ENCODE measurements around the gene ZNF84. TPM values are rescaled to one million over a fixed set of nuclear protein-coding genes. Genes with fewer than 3 reads are reported as not detected.

The ZNF84 gene
- total and polyA plus RNA-seq, 9 of the 15 experiments (the other 6 are each of a cell fraction or from before 2014, with no cell fraction given), result 8.8 to 24.3 (median 12.1) TPM

GRCh38 chr12:133080368-133081158 lies 43.3 kb downstream of the ZNF84 start, which contains the start of gene ZNF140 (continued):
- TF ChIP-seq ZBTB12 (CRISPR knock-in tag; IDR thresholded peaks at IDR 0.05), result peak; percentile 93
- no peak for TF ChIP-seq MCM5 (IDR thresholded peaks at IDR 0.05; ENCODE audit: low read depth)
- TF ChIP-seq ARID2 (IDR thresholded peaks at IDR 0.05), result no peak
- TF ChIP-seq FOXK2 (conservative IDR thresholded peaks at IDR 0.05 in 1 of 2, IDR thresholded peaks at IDR 0.05 in 1 of 2; ENCODE audit: low read depth in 2 of 2), result peak; percentile 26 to 45; a peak in 2 of 4 replicates
- peak; percentile 92 for TF ChIP-seq KLF13 (tag; IDR thresholded peaks at IDR 0.05; ENCODE audit: borderline replicate concordance, low read depth)
- no peak; the same call in 1 of the 2 replicates for TF ChIP-seq TARDBP (IDR thresholded peaks at IDR 0.05)
- TF ChIP-seq HDAC8 (tag; IDR thresholded peaks at IDR 0.05), result no peak
- TF ChIP-seq KDM5B (IDR thresholded peaks at IDR 0.05; ENCODE audit: insufficient replicate concordance, low read depth, low read length), result peak; percentile 78
- no peak for TF ChIP-seq ZNF316 (IDR thresholded peaks at IDR 0.05)
- TF ChIP-seq ZNF212 (CRISPR knock-in tag; IDR thresholded peaks at IDR 0.05), result no peak
- TF ChIP-seq, protein P1, sequence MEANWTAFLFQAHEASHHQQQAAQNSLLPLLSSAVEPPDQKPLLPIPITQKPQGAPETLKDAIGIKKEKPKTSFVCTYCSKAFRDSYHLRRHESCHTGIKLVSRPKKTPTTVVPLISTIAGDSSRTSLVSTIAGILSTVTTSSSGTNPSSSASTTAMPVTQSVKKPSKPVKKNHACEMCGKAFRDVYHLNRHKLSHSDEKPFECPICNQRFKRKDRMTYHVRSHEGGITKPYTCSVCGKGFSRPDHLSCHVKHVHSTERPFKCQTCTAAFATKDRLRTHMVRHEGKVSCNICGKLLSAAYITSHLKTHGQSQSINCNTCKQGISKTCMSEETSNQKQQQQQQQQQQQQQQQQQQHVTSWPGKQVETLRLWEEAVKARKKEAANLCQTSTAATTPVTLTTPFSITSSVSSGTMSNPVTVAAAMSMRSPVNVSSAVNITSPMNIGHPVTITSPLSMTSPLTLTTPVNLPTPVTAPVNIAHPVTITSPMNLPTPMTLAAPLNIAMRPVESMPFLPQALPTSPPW (CRISPR knock-in tag; IDR thresholded peaks at IDR 0.05), result peak; percentile 81
- TF ChIP-seq MYNN (IDR thresholded peaks at IDR 0.05), result no peak
- TF ChIP-seq MYNN (CRISPR knock-in tag; IDR thresholded peaks at IDR 0.05), result no peak
- no peak for TF ChIP-seq ETV1 (tag; conservative IDR thresholded peaks at IDR 0.05; ENCODE audit: low read depth)

All from K562 (cell line).